Measurements from ENCODE around the gene TOB1. TPM values are rescaled to one million over a fixed set of nuclear protein-coding genes. Genes with fewer than 3 reads are reported as not detected.

Gene TOB1
- total and polyA plus RNA-seq, 5 donors from 2014 or later, result 30.7 to 254 (median 39.2) TPM

DNA sequence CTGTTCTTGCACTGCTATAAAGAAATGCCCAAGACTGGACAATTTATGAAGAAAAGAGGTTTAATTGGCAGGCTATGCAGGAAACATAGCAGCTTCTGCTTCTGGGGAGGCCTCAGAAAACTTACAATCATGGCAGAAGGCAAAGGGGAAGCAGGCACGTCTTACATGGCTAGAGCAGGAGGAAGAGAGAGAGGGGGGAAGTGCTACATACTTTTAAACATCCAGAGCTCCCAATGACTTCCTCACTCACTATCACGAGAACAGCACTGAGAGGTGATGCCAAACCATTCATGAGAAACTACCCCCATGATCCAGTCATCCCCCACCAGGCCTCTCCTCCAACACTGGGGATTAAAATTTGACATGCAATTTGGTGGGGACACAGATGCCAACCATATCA is 17.4 kb downstream of the TOB1 start:
- H3K4me1 Mint-ChIP-seq, result peaks cover 0 to 13% (median 12%) of the 10 kb centered on the region in 4 donors
- no peaks in the 10 kb centered on the region for H3K36me3 ChIP-seq (ENCODE audit: control insufficient read depth, insufficient read depth, low read length)
- H3K4me3 ChIP-seq (ENCODE audit: low read depth, low read length), result no peak overlapping the region
- H3K27me3 Mint-ChIP-seq, result peaks cover 12% of the 10 kb centered on the region
- H3K27me3 ChIP-seq (ENCODE audit: control insufficient read depth, insufficient read depth, low read length), result no peaks in the 10 kb centered on the region
- no peak overlapping the region for H3K27ac ChIP-seq (ENCODE audit: insufficient read depth, low read length, poor library complexity, severe bottlenecking)
- H3K4me1 ChIP-seq (ENCODE audit: control insufficient read depth, insufficient read depth, low read length, poor library complexity, severe bottlenecking), result peaks cover 9% of the 10 kb centered on the region
- H3K36me3 Mint-ChIP-seq, result no peaks in the 10 kb centered on the region
- no peak overlapping the region for H3K4me3 Mint-ChIP-seq
- H3K9me3 Mint-ChIP-seq, result no peaks in the 10 kb centered on the region
- H3K27ac Mint-ChIP-seq, result no peak overlapping the region
- H3K9me3 ChIP-seq (ENCODE audit: control insufficient read depth in 2 of 2, low read length in 2 of 2), result no peaks in the 10 kb centered on the region
- no peak for DNase-seq
- ATAC-seq (ENCODE audit: low read depth in 2 of 2), result no peak

GRCh38 chr17:50848039-50848438 is 18.1 kb downstream of the TOB1 start:
- DNase-seq (no peak), ATAC-seq (ENCODE audit: low read depth in 2 of 2) (no peak)
- Mint-ChIP-seq H3K27ac (peak overlapping the region in 1 of 3 donors; percentile 94), H3K36me3 (no peaks in the 10 kb centered on the region), H3K4me1 (peaks cover 0 to 13% (median 11%) of the 10 kb centered on the region in 4 donors), H3K9me3 (no peaks in the 10 kb centered on the region), H3K4me3 (no peak overlapping the region), H3K27me3 (peaks cover 6% of the 10 kb centered on the region)
- no peaks in the 10 kb centered on the region for H3K36me3 ChIP-seq (ENCODE audit: control insufficient read depth, insufficient read depth, low read length)
- no peaks in the 10 kb centered on the region for H3K9me3 ChIP-seq (ENCODE audit: control insufficient read depth in 2 of 2, low read length in 2 of 2)
- H3K27ac ChIP-seq (ENCODE audit: insufficient read depth, low read length, poor library complexity, severe bottlenecking), result no peak overlapping the region
- peaks cover 9% of the 10 kb centered on the region for H3K4me1 ChIP-seq (ENCODE audit: control insufficient read depth, insufficient read depth, low read length, poor library complexity, severe bottlenecking)
- H3K4me3 ChIP-seq (ENCODE audit: low read depth, low read length), result no peak overlapping the region
- H3K27me3 ChIP-seq (ENCODE audit: control insufficient read depth, insufficient read depth, low read length), result no peaks in the 10 kb centered on the region

- peaks cover 0 to 9% (median 9%) of the 10 kb centered on the region in 4 donors for H3K4me1 Mint-ChIP-seq
- Histone ChIP-seq H3K9me3 (ENCODE audit: control insufficient read depth in 2 of 2, low read length in 2 of 2) (no peaks in the 10 kb centered on the region), H3K36me3 (ENCODE audit: control insufficient read depth, insufficient read depth, low read length) (no peaks in the 10 kb centered on the region), H3K27ac (ENCODE audit: insufficient read depth, low read length, poor library complexity, severe bottlenecking) (no peak overlapping the region), H3K27me3 (ENCODE audit: control insufficient read depth, insufficient read depth, low read length) (no peaks in the 10 kb centered on the region), H3K4me3 (ENCODE audit: low read depth, low read length) (no peak overlapping the region), H3K4me1 (ENCODE audit: control insufficient read depth, insufficient read depth, low read length, poor library complexity, severe bottlenecking) (peaks cover 8% of the 10 kb centered on the region)
- H3K27me3 Mint-ChIP-seq, result peaks cover 5% of the 10 kb centered on the region
- peak overlapping the region in 1 of 3 donors; percentile 94 for H3K27ac Mint-ChIP-seq
- no peak overlapping the region for H3K4me3 Mint-ChIP-seq
- H3K9me3 Mint-ChIP-seq, result no peaks in the 10 kb centered on the region
- DNase-seq (no peak), ATAC-seq (ENCODE audit: low read depth in 2 of 2) (no peak)
- H3K36me3 Mint-ChIP-seq, result no peaks in the 10 kb centered on the region
Observed at GRCh38 chr17:50847566-50847965, 18.6 kb downstream of the TOB1 start.

GRCh38 chr17:50845240-50846147 is 20.7 kb downstream of the TOB1 start:
- H3K4me1 ChIP-seq (ENCODE audit: control insufficient read depth, insufficient read depth, low read length, poor library complexity, severe bottlenecking), result no peaks in the 10 kb centered on the region
- Mint-ChIP-seq H3K27ac (peak overlapping the region in 1 of 3 donors; percentile 12), H3K36me3 (no peaks in the 10 kb centered on the region), H3K4me1 (no peaks in the 10 kb centered on the region), H3K4me3 (no peak overlapping the region), H3K9me3 (no peaks in the 10 kb centered on the region), H3K27me3 (no peaks in the 10 kb centered on the region)
- no peaks in the 10 kb centered on the region for H3K36me3 ChIP-seq (ENCODE audit: control insufficient read depth, insufficient read depth, low read length)
- DNase-seq, result no peak
- H3K9me3 ChIP-seq (ENCODE audit: control insufficient read depth in 2 of 2, low read length in 2 of 2), result no peaks in the 10 kb centered on the region
- H3K4me3 ChIP-seq (ENCODE audit: low read depth, low read length), result no peak overlapping the region
- no peaks in the 10 kb centered on the region for H3K27me3 ChIP-seq (ENCODE audit: control insufficient read depth, insufficient read depth, low read length)
- H3K27ac ChIP-seq (ENCODE audit: insufficient read depth, low read length, poor library complexity, severe bottlenecking), result no peak overlapping the region
- no peak for ATAC-seq (ENCODE audit: low read depth in 2 of 2)

DNA sequence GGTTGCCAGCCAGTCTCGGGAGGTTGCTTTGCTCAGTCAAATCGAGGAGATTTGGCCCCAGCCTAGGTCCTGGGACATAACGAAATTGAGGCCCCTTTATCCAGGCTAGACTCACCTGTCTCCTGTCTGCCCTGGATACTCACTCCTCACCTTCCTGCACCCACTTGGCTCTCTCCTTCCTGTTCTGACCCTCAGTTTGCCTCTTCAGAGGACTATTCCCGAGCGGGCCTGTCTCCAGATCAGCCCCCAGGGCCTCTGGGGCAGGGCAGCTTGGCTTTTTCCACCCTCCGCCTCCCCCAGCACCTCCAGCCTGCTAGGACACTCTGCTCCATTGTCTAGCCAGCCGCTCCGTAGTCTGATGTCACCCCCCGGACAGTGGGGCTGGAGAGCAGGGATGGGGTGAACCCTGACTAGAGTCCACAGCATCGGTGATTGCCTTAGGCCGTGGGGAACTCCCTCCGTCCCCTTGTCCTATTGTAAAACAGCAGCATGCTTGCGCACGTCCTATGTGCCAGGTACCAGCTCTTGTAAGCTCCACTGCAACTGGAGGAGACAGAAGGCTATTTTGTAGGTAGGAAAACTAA is 21.9 kb downstream of the TOB1 start:
- Histone ChIP-seq H3K27ac (ENCODE audit: insufficient read depth, low read length, poor library complexity, severe bottlenecking) (no peak overlapping the region), H3K4me1 (ENCODE audit: control insufficient read depth, insufficient read depth, low read length, poor library complexity, severe bottlenecking) (no peaks in the 10 kb centered on the region), H3K4me3 (ENCODE audit: low read depth, low read length) (no peak overlapping the region), H3K27me3 (ENCODE audit: control insufficient read depth, insufficient read depth, low read length) (no peaks in the 10 kb centered on the region), H3K36me3 (ENCODE audit: control insufficient read depth, insufficient read depth, low read length) (no peaks in the 10 kb centered on the region), H3K9me3 (ENCODE audit: control insufficient read depth in 2 of 2, low read length in 2 of 2) (no peaks in the 10 kb centered on the region)
- Mint-ChIP-seq H3K27ac (peak overlapping the region in 1 of 3 donors; percentile 33), H3K4me1 (no peaks in the 10 kb centered on the region), H3K4me3 (no peak overlapping the region), H3K9me3 (no peaks in the 10 kb centered on the region), H3K36me3 (no peaks in the 10 kb centered on the region), H3K27me3 (no peaks in the 10 kb centered on the region)
- no peak for ATAC-seq (ENCODE audit: low read depth in 2 of 2)
- DNase-seq, result no peak

DNA sequence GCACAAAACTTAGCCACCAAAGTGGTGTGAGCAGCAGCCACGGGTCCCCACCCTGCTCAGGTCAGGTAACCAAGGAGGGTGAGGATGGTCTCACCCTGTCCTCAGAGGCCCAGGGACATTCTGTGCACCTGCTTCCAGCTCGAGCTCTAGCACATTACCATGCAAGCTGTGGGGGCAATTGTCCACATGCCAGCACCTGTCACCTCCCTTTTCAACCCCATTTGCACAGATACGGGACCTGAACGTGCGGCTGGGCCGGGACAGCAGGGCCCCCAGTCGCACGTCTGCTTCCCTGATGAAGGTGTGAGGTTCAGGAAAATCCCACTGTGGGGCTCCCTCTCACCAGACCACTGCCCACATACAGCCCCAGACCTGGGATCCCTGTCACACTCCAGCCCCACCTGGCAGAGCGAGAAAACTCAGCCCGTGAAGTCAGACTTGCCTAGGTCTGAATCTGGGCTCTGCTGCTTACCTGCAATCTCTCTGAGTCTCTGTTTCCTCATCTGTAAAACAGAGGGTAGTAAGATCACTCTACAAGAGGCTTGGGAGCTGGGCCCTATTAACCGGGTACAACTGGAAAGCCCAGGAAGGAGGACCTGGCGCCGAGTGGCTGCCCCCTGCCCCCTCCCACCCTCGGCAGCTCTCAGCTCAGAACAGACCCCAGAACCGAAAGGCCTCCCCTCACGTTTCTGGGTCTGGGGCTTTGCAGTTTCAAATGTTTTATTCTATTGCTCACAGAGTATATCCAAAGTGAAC is 22.8 kb downstream of the TOB1 start:
- Mint-ChIP-seq H3K27me3 (no peaks in the 10 kb centered on the region), H3K4me3 (no peak overlapping the region), H3K4me1 (no peaks in the 10 kb centered on the region), H3K36me3 (no peaks in the 10 kb centered on the region), H3K9me3 (no peaks in the 10 kb centered on the region), H3K27ac (no peak overlapping the region)
- Histone ChIP-seq H3K9me3 (ENCODE audit: control insufficient read depth in 2 of 2, low read length in 2 of 2) (no peaks in the 10 kb centered on the region), H3K4me3 (ENCODE audit: low read depth, low read length) (no peak overlapping the region), H3K4me1 (ENCODE audit: control insufficient read depth, insufficient read depth, low read length, poor library complexity, severe bottlenecking) (no peaks in the 10 kb centered on the region), H3K36me3 (ENCODE audit: control insufficient read depth, insufficient read depth, low read length) (no peaks in the 10 kb centered on the region), H3K27me3 (ENCODE audit: control insufficient read depth, insufficient read depth, low read length) (no peaks in the 10 kb centered on the region), H3K27ac (ENCODE audit: insufficient read depth, low read length, poor library complexity, severe bottlenecking) (no peak overlapping the region)
- no peak for DNase-seq
- ATAC-seq (ENCODE audit: low read depth in 2 of 2), result no peak

DNA sequence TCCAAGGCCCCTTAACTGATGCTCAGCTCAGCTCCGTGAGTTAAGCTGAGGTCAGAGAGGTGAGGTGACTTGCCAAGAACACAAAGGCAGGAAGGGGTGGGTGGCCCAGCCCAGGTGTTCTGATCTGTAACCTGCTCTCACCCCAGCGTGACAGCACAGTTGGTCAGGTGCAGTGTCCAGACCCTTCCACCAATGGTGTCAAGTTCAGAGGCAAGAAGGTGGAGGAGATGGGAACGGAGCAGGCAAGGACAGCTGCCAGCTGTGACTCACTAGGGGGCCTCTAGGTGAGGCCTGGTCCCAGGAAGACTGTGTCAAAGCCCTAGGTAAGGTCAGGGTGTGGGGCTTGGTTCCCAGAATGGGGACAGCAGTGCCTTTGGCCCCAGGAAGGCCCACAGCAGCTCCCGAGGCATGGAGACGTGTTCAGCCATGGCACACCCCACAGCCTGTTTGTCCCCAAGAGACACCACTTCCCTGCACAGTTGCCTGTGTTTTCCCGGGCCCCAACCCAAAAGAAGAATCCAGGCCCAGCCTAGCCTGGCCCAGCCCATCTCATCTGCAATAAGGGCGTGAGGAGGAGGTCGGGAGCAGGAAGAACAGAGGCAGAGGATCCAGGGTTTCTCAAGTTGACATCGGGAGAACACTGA is 23.5 kb downstream of the TOB1 start:
- no peaks in the 10 kb centered on the region for H3K9me3 Mint-ChIP-seq
- H3K27me3 ChIP-seq (ENCODE audit: control insufficient read depth, insufficient read depth, low read length), result no peaks in the 10 kb centered on the region
- ATAC-seq (ENCODE audit: low read depth in 2 of 2), result no peak

More for the DNA sequence above, 23.5 kb downstream of the TOB1 start:
- no peaks in the 10 kb centered on the region for H3K9me3 ChIP-seq (ENCODE audit: control insufficient read depth in 2 of 2, low read length in 2 of 2)
- no peaks in the 10 kb centered on the region for H3K36me3 ChIP-seq (ENCODE audit: control insufficient read depth, insufficient read depth, low read length)
- DNase-seq, result no peak
- Mint-ChIP-seq H3K4me3 (no peak overlapping the region), H3K27me3 (no peaks in the 10 kb centered on the region), H3K4me1 (no peaks in the 10 kb centered on the region), H3K27ac (peak overlapping the region in 1 of 3 donors; percentile 20), H3K36me3 (no peaks in the 10 kb centered on the region)
- no peak overlapping the region for H3K27ac ChIP-seq (ENCODE audit: insufficient read depth, low read length, poor library complexity, severe bottlenecking)
- no peaks in the 10 kb centered on the region for H3K4me1 ChIP-seq (ENCODE audit: control insufficient read depth, insufficient read depth, low read length, poor library complexity, severe bottlenecking)
- H3K4me3 ChIP-seq (ENCODE audit: low read depth, low read length), result no peak overlapping the region

All from CD4-positive, CD25-positive, alpha-beta regulatory T cell (primary cell).